ENCODE data around the gene OPTN. TPM values are rescaled to one million over a fixed set of nuclear protein-coding genes. Genes with fewer than 3 reads are reported as not detected.
A peak's percentile ranks its signal among the peaks of the same experiment; 100 is the strongest.

OPTN gene
- total and polyA plus RNA-seq, 10 of the 15 experiments (the other 5 are each of a cell fraction or from before 2014, with no cell fraction given) = 15.2 to 42.4 (median 25.5) TPM

- no peak for TF ChIP-seq ETV6 (conservative IDR thresholded peaks at IDR 0.05 in 1 of 2, IDR thresholded peaks at IDR 0.05 in 1 of 2; ENCODE audit: borderline replicate concordance in 1 of 2, low read depth in 1 of 2)
- no peak for TF ChIP-seq HDGF (IDR thresholded peaks at IDR 0.05)
- no peak for TF ChIP-seq RB1 (IDR thresholded peaks at IDR 0.05; ENCODE audit: borderline replicate concordance)
- no peak for TF ChIP-seq TCF12 (IDR thresholded peaks at IDR 0.05; ENCODE audit: low read depth, low read length)
- TF ChIP-seq BRCA1 (IDR thresholded peaks at IDR 0.05; ENCODE audit: low read depth, low read length) = no peak
These were observed 73.7 kb downstream of the OPTN start (continued) for GRCh38 chr10:13173616-13174015.

- RAD21 ChIA-PET (ENCODE audit: unreplicated experiment) = interaction anchor here (1.5 kb wide), 1 partner anchor 19 kb away, joined by 4 read pairs; the partner anchor contains the start of gene MCM10
- no peaks in the 10 kb centered on the region for H3K27me3 ChIP-seq (replicated peaks in 1 of 2; ENCODE audit: control insufficient read depth in 2 of 2, insufficient read depth in 2 of 2, low read length in 1 of 2)
- ATAC-seq (peak; percentile 81), DNase-seq (ENCODE audit: low read depth, low spot score) (peak; percentile 21), FAIRE-seq (peak; percentile 27)
- H3K4me1 ChIP-seq (ENCODE audit: control insufficient read depth, insufficient read depth, low read length) = peaks cover 3% of the 10 kb centered on the region; the same call in 1 of the 2 replicates
- no peak overlapping the region for H2AFZ ChIP-seq (ENCODE audit: control insufficient read depth, low read depth, low read length)
- H3K4me3 ChIP-seq = no peak overlapping the region
- WGBS (ENCODE audit: insufficient coverage, insufficient replicate concordance, low lambda C conversion rate, missing lambda C conversion rate) = 14% methylated on average over 4 of the region's 4 CpGs
- H3K27ac ChIP-seq (ENCODE audit: control insufficient read depth, insufficient read depth) = no peak overlapping the region
- peaks cover 12 to 22% of the 10 kb centered on the region in 2 experiments for H3K36me3 ChIP-seq (ENCODE audit: control insufficient read depth in 2 of 2, insufficient read depth in 2 of 2, low read length in 1 of 2)
- H3K9ac ChIP-seq (ENCODE audit: control insufficient read depth, insufficient read depth, low read length) = no peak overlapping the region
- H3K9me3 ChIP-seq (replicated peaks; ENCODE audit: control insufficient read depth, insufficient read depth, low read length) = peaks cover 4% of the 10 kb centered on the region; the same call in 2 of the 3 replicates
- POLR2A ChIA-PET = no interaction called here
- BruUV-seq (replicated peaks) = no TSS peak
- in situ Hi-C loops (cut with MboI) = no loop called here
- H4K20me1 ChIP-seq (ENCODE audit: control insufficient read depth, insufficient read depth) = no peaks in the 10 kb centered on the region
- intact Hi-C loops (cut with micrococcal nuclease; ENCODE audit: unreplicated experiment) = no loop called here
- SMC1A ChIA-PET (ENCODE audit: uncharacterized antibody, unreplicated experiment) = interaction anchor here (2.3 kb wide), 1 partner anchor 21 kb away, joined by 4 read pairs; no protein-coding TSS in a partner anchor
- no peaks in the 10 kb centered on the region for H3K79me2 ChIP-seq (ENCODE audit: control insufficient read depth, insufficient read depth, low read length)
- CTCF ChIA-PET = interaction anchor here (0.7 kb wide), 1 partner anchor 19 kb away, joined by 3 read pairs; the partner anchor contains the start of gene MCM10
- peak overlapping the region; percentile 3; the same call in 1 of the 2 replicates for H3K4me2 ChIP-seq (ENCODE audit: control insufficient read depth, insufficient read depth)
- TF ChIP-seq JUNB (IDR thresholded peaks at IDR 0.05) = peak; percentile 79
- no peak for TF ChIP-seq ZNF384 (IDR thresholded peaks at IDR 0.05; ENCODE audit: borderline replicate concordance, low read depth, low read length)
- peak; percentile 20; the same call in 1 of the 2 replicates for TF ChIP-seq IRF4 (IDR thresholded peaks at IDR 0.05; ENCODE audit: low read depth, low read length)
- TF ChIP-seq MTA2 (IDR thresholded peaks at IDR 0.05; ENCODE audit: low read depth) = peak; percentile 59
- no peak for TF ChIP-seq NBN (IDR thresholded peaks at IDR 0.05)
- TF ChIP-seq HDGF (IDR thresholded peaks at IDR 0.05) = no peak
- TF ChIP-seq ETV6 (conservative IDR thresholded peaks at IDR 0.05 in 1 of 2, IDR thresholded peaks at IDR 0.05 in 1 of 2; ENCODE audit: borderline replicate concordance in 1 of 2, low read depth in 1 of 2) = peak in 1 of 2 experiments; percentile 13; a peak in 1 of 4 replicates
- TF ChIP-seq GATAD2B (conservative IDR thresholded peaks at IDR 0.05; ENCODE audit: low read depth) = no peak
- TF ChIP-seq BCL11A (IDR thresholded peaks at IDR 0.05; ENCODE audit: low read depth, low read length) = peak; percentile 77
- no peak for TF ChIP-seq POLR2A (IDR thresholded peaks at IDR 0.05; ENCODE audit: low read depth, low read length)
- peak; percentile 91 for TF ChIP-seq RUNX3 (IDR thresholded peaks at IDR 0.05; ENCODE audit: low read length)
- TF ChIP-seq CREM (IDR thresholded peaks at IDR 0.05; ENCODE audit: low read depth) = peak; percentile 70; the same call in 1 of the 2 replicates
- no peak for TF ChIP-seq E2F8 (IDR thresholded peaks at IDR 0.05; ENCODE audit: low read depth, partially characterized antibody)
- no peak for TF ChIP-seq PKNOX1 (IDR thresholded peaks at IDR 0.05)
- TF ChIP-seq ZBTB33 (IDR thresholded peaks at IDR 0.05) = no peak
- peak; percentile 73; the same call in 1 of the 2 replicates for TF ChIP-seq NFIC (IDR thresholded peaks at IDR 0.05; ENCODE audit: low read depth, low read length)
- peak; percentile 34; the same call in 1 of the 2 replicates for TF ChIP-seq DPF2 (IDR thresholded peaks at IDR 0.05)
These were observed 80.8 kb downstream of the OPTN start for GRCh38 chr10:13180788-13181187.
